HCT116 (cell line): ENCODE results near the gene ACAD8.

ENCODE experiments used
- CTCF ChIP-seq, 3 experiments: fragments of 200-600 bp in 1 of 3; sonication (generic) in 1 of 3; IDR thresholded peaks in 2 of 3; conservative IDR thresholded peaks in 1 of 3; 2 replicates each; pipeline ENCODE4 v1.5.1; 2012 to 2017; ENCODE audit warnings: low read depth in 2 of 3, low read length in 2 of 3, antibody characterized with exemption in 1 of 3, borderline replicate concordance in 1 of 3, control low read depth in 1 of 3, mild to moderate bottlenecking in 1 of 3, mixed read lengths in 1 of 3, mixed run types in 1 of 3, moderate library complexity in 1 of 3; ENCODE audit not compliant: insufficient read depth in 1 of 3
- ZFX ChIP-seq: fragments of 450-650 bp; IDR thresholded peaks from 2 replicates; pipeline ENCODE4 v1.6.1; 2017

- TF ChIP-seq ZFX: no peak
- no peak for TF ChIP-seq CTCF (IDR thresholded peaks at IDR 0.05 in 2 of 3, conservative IDR thresholded peaks at IDR 0.05 in 1 of 3; ENCODE audit: borderline replicate concordance in 1 of 3, insufficient read depth in 1 of 3, low read depth in 2 of 3, low read length in 2 of 3)
Observed at GRCh38 chr11:134235399-134235798, 18.0 kb upstream of the ACAD8 start.
